ENCODE results near the gene SLC4A8.

SLC4A8 gene

DNA sequence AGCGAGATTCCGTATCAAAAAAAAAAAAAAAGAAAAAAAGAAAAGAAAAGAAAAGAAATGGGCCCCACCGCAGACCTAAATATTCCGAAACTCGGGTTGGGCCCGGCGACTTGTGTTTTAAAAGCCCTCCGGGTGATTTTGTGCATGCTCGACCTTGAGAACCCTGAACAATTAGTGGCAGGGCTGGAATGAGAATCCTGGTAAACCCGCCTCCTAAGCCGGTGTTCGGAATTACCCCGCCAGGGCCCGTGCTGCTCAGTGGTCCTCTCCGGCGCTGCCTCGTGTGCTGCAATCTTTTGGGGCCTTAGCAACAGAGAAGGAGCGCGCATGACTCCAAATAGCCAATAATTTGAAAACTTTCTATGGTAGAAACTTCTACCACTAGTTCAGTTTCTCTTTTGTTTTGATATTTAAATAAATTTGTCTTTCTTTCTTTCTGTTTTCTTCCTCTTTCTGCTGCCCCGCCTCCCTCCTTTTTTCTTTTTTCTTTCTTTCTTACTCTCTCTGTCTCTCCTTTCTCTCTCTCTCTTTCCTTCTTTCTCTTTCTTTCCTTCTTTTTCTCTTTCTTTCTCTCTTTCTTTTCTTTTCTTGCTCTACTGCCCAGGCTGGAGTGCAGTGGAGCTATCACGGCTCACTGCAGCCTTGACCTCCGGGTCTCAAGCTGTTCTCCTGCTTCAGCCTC lies 31.9 kb upstream of the SLC4A8 start:
- H3K79me2 ChIP-seq (ENCODE audit: control insufficient read depth, low read length), result no peaks in the 10 kb centered on the region
- no peak overlapping the region for H3K4me2 ChIP-seq (ENCODE audit: low read length)
- peaks cover 14% of the 10 kb centered on the region for H3K4me1 ChIP-seq (ENCODE audit: control insufficient read depth, low read length)
- H3K27me3 ChIP-seq (ENCODE audit: control insufficient read depth, low read length), result peaks cover 89% of the 10 kb centered on the region
- 0 out of 2 replicates have a peak, but pooled peaks have one; percentile 29 for TF ChIP-seq EZH2phosphoT487 (IDR thresholded peaks at IDR 0.05; ENCODE audit: borderline replicate concordance, low read length)
- TF ChIP-seq CTCF (IDR thresholded peaks at IDR 0.05; ENCODE audit: low read depth, low read length, poor library complexity, severe bottlenecking), result no peak
- H3K9me2 ChIP-seq (replicated peaks; ENCODE audit: control insufficient read depth, low read length), result no peaks in the 10 kb centered on the region
- no peaks in the 10 kb centered on the region for H3K9me3 ChIP-seq (ENCODE audit: control insufficient read depth, insufficient read depth, low read length)
- H3F3A ChIP-seq (ENCODE audit: control insufficient read depth, insufficient read depth), result no peaks in the 10 kb centered on the region
- no peaks in the 10 kb centered on the region for H3K36me3 ChIP-seq (ENCODE audit: control insufficient read depth, low read length)
- no peak overlapping the region for H3K27ac ChIP-seq (ENCODE audit: low read depth, low read length)
- peaks cover 13% of the 10 kb centered on the region for H4K20me1 ChIP-seq (ENCODE audit: control insufficient read depth, insufficient read depth, low read depth, low read length)
- no peak overlapping the region for H3K4me3 ChIP-seq (ENCODE audit: low read length)

GRCh38 chr12:51393676-51394545 lies 30.7 kb upstream of the SLC4A8 start:
- Histone ChIP-seq H3K79me2 (ENCODE audit: control insufficient read depth, low read length) (no peaks in the 10 kb centered on the region), H3K27me3 (ENCODE audit: control insufficient read depth, low read length) (peaks cover 89% of the 10 kb centered on the region), H3K4me1 (ENCODE audit: control insufficient read depth, low read length) (peaks cover 14% of the 10 kb centered on the region), H3K9me3 (ENCODE audit: control insufficient read depth, insufficient read depth, low read length) (no peaks in the 10 kb centered on the region), H3F3A (ENCODE audit: control insufficient read depth, insufficient read depth) (no peaks in the 10 kb centered on the region), H4K20me1 (ENCODE audit: control insufficient read depth, insufficient read depth, low read depth, low read length) (peaks cover 13% of the 10 kb centered on the region), H3K4me2 (ENCODE audit: low read length) (no peak overlapping the region), H3K27ac (ENCODE audit: low read depth, low read length) (no peak overlapping the region), H3K4me3 (ENCODE audit: low read length) (no peak overlapping the region), H3K36me3 (ENCODE audit: control insufficient read depth, low read length) (no peaks in the 10 kb centered on the region), H3K9me2 (replicated peaks; ENCODE audit: control insufficient read depth, low read length) (no peaks in the 10 kb centered on the region)
- TF ChIP-seq CTCF (IDR thresholded peaks at IDR 0.05; ENCODE audit: low read depth, low read length, poor library complexity, severe bottlenecking) (no peak), EZH2phosphoT487 (IDR thresholded peaks at IDR 0.05; ENCODE audit: borderline replicate concordance, low read length) (no peak)

GRCh38 chr12:51395283-51396230 lies 29.1 kb upstream of the SLC4A8 start:
- Histone ChIP-seq H3K9me2 (replicated peaks; ENCODE audit: control insufficient read depth, low read length) (no peaks in the 10 kb centered on the region), H3K9me3 (ENCODE audit: control insufficient read depth, insufficient read depth, low read length) (no peaks in the 10 kb centered on the region), H3F3A (ENCODE audit: control insufficient read depth, insufficient read depth) (no peaks in the 10 kb centered on the region), H3K36me3 (ENCODE audit: control insufficient read depth, low read length) (no peaks in the 10 kb centered on the region), H3K27me3 (ENCODE audit: control insufficient read depth, low read length) (peaks cover 86% of the 10 kb centered on the region), H3K4me3 (ENCODE audit: low read length) (no peak overlapping the region), H4K20me1 (ENCODE audit: control insufficient read depth, insufficient read depth, low read depth, low read length) (peaks cover 13% of the 10 kb centered on the region), H3K27ac (ENCODE audit: low read depth, low read length) (no peak overlapping the region), H3K4me2 (ENCODE audit: low read length) (no peak overlapping the region), H3K79me2 (ENCODE audit: control insufficient read depth, low read length) (no peaks in the 10 kb centered on the region), H3K4me1 (ENCODE audit: control insufficient read depth, low read length) (peaks cover 13% of the 10 kb centered on the region)
- TF ChIP-seq EZH2phosphoT487 (IDR thresholded peaks at IDR 0.05; ENCODE audit: borderline replicate concordance, low read length), result no peak
- TF ChIP-seq CTCF (IDR thresholded peaks at IDR 0.05; ENCODE audit: low read depth, low read length, poor library complexity, severe bottlenecking), result no peak

Data from DOHH2 (cell line).